DND-41 (cell line): ENCODE measurements around the gene IGF2BP3.
A peak's percentile ranks its signal among the peaks of the same experiment; 100 is the strongest.

Source experiments
- EZH2 ChIP-seq: IDR thresholded peaks from 3 replicates; pipeline ENCODE4 v1.6.1; 2012; ENCODE audit warnings: borderline replicate concordance, low read depth, mild to moderate bottlenecking, moderate library complexity, low read length, inconsistent platforms; ENCODE audit not compliant: severe bottlenecking
- TF ChIP-seq, protein P1 (sequence below): IDR thresholded peaks from 2 replicates; pipeline ENCODE4 v1.5.1; 2012; ENCODE audit warnings: borderline replicate concordance, low read length, moderate library complexity, mild to moderate bottlenecking; ENCODE audit not compliant: poor library complexity, severe bottlenecking; ENCODE audit errors: extremely low read depth

DNA sequence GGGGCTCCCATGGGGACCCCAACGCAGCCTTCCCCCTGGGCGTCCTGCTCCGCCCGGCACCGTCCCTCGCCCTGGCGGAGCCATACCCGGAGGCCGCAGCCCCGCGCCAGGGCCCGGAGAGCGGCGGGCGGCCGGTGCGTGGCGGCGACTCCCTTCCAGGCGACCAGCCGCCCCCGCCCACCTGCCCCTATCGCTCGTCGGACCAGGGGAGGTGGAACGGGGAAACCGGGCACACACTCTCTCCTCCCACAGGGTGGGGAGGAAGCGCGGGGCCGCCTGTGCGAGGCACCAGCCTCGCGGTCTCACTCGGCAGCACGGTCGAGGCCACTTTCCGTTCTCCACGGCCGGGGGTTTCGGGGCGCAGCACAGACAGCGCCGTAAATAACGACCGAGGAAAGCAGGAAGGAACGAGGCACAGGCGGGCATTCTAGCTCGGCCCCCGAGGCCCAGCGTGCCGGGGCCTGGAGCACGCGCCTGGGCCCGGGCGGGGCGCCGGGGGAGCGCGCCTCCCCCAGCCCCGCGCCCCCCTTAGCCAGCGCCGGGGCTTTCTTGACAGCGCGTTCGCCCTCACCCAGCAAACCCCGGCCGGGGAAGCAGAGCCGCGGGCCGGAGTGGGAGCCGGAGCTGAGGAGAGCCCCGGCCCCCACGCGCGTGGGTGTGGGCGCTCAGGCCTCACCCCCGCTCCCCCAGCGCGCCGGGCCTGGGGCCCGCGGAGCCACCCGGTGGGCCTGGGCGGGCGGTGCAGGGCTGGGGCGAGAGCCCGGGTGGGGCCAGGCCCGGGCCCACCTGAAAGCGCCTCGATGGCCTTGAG, 936 bp downstream of the IGF2BP3 start:
- TF ChIP-seq, protein P1, sequence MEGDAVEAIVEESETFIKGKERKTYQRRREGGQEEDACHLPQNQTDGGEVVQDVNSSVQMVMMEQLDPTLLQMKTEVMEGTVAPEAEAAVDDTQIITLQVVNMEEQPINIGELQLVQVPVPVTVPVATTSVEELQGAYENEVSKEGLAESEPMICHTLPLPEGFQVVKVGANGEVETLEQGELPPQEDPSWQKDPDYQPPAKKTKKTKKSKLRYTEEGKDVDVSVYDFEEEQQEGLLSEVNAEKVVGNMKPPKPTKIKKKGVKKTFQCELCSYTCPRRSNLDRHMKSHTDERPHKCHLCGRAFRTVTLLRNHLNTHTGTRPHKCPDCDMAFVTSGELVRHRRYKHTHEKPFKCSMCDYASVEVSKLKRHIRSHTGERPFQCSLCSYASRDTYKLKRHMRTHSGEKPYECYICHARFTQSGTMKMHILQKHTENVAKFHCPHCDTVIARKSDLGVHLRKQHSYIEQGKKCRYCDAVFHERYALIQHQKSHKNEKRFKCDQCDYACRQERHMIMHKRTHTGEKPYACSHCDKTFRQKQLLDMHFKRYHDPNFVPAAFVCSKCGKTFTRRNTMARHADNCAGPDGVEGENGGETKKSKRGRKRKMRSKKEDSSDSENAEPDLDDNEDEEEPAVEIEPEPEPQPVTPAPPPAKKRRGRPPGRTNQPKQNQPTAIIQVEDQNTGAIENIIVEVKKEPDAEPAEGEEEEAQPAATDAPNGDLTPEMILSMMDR, result peak; percentile 25
- TF ChIP-seq EZH2, result no peak
